Adrenal gland (tissue), 12 donors: ENCODE results near the gene STX8. TPM values are rescaled to one million over a fixed set of nuclear protein-coding genes. Genes with fewer than 3 reads are reported as not detected.
"Not testable (repeated sequence)": the region's sequence is repeated elsewhere in the genome, so short reads cannot be mapped to it uniquely, and the experiment has no call there.

Source experiments
- DNase-seq, 7 donors: peaks; one replicate each; pipeline ENCODE4 v3.0.0-alpha.2; 2019 to 2020
- H3K27ac ChIP-seq, 5 donors: fragments of 200-600 bp; sonication (generic) in 4 of 5; 1 replicate in 3 of 5; 2 replicates in 2 of 5; pipeline versions ENCODE4 v1.5.1 to v1.8.0; 2016 to 2020; ENCODE audit warnings: mild to moderate bottlenecking in 1 of 5
- H3K27me3 ChIP-seq: fragments of 200-600 bp; 2 replicates; pipeline ENCODE4 v1.8.0; 2021
- H3K36me3 ChIP-seq, 2 donors: fragments of 200-600 bp; replicated peaks in 1 of 2; 1 replicate in 1 of 2; 2 replicates in 1 of 2; pipeline versions ENCODE4 v1.5.1 to v1.8.0; 2018 to 2022
- H3K4me1 ChIP-seq, 2 donors: fragments of 200-600 bp; replicated peaks in 1 of 2; 1 replicate in 1 of 2; 2 replicates in 1 of 2; pipeline versions ENCODE4 v1.5.1 to v1.8.0; 2018 to 2021
- H3K4me3 ChIP-seq, 4 donors: fragments of 200-600 bp; sonication (generic) in 3 of 4; one replicate each; pipeline ENCODE4 v1.5.1; 2016 to 2018
- H3K9me3 ChIP-seq, 3 donors: fragments of 200-600 bp; sonication (generic) in 1 of 3; replicated peaks in 1 of 3; 1 replicate in 2 of 3; 2 replicates in 1 of 3; pipeline versions ENCODE4 v1.5.1 to v1.8.0; 2016 to 2021
- CTCF ChIP-seq, 6 experiments: fragments of 450-650 bp in 4 of 6; fragments of 200-600 bp in 2 of 6; sonication (generic) in 1 of 6; IDR thresholded peaks; 1 replicate in 5 of 6; 2 replicates in 1 of 6; pipeline versions ENCODE4 v1.5.1 to v1.8.0; 2016 to 2021; ENCODE audit warnings: antibody characterized with exemption in 6 of 6, mild to moderate bottlenecking in 2 of 6, moderate library complexity in 1 of 6
- POLR2A ChIP-seq, 2 donors: fragments of 450-650 bp; IDR thresholded peaks; one replicate each; pipeline ENCODE4 v1.6.1; 2017; ENCODE audit warnings: antibody characterized with exemption in 2 of 2, mild to moderate bottlenecking in 2 of 2, moderate library complexity in 1 of 2
- WGBS, 4 donors: extraction: QIAGEN DNeasy Blood & Tissue Kit in 2 of 4; methylation state at CpG; one replicate each; pipeline versions ENCODE4 v1.1.5 to v1.1.7; 2013 to 2017; 5-methylcytosine and 5-hydroxymethylcytosine counted together
- intact Hi-C, 2 donors: fragments of 100-400 bp; cut with DNase I; formaldehyde crosslinking; loops; one replicate each; pipeline versions ENCODE4 v1.14.1 to v1.15.0; 2022 to 2023
- polyA plus RNA-seq, 3 donors: library from polyadenylated mRNA; stranded (reverse); fragments of 200-250 nt in 2 of 3; fragments of 350-450 nt in 1 of 3; fragmentation: Illumina TruSeq in 1 of 3; extraction: RNeasy Lipid Tissue Mini Kit (QIAGEN cat#74804) in 1 of 3; gene quantifications; one replicate each; pipeline ENCODE4 v1.2.3, GENCODE V29; 2013 to 2014
- total RNA-seq, 9 donors: library from RNA; depleted of rRNA in 4 of 9; stranded (reverse); fragments of >200 nt in 4 of 9; fragments of 120-200 nt in 1 of 9; fragmentation: NEBNext Ultra II Directional in 1 of 9; extraction: Animal tissue kit (Norgen Biotek cat#: 25700) in 1 of 9; gene quantifications; one replicate each; pipeline versions ENCODE4 v1.1.0 to v1.2.4, GENCODE V29; 2013 to 2023
- donor health status: healthy with polysubstance abuse.
- donor health status: Bipolar disorder and iron deficiency.
- donor health status: DM: yes; HTN: yes; CAD: no.
- donor health status: DM: no; HTN: no; CAD: no.
- donor health status: DM: no; HTN: no; CAD: no.
- donor health status: DM: yes; HTN: yes; CAD: no.

The STX8 gene
- total and polyA plus RNA-seq, 12 donors = 21.9 to 94.1 (median 72.3) TPM

DNA sequence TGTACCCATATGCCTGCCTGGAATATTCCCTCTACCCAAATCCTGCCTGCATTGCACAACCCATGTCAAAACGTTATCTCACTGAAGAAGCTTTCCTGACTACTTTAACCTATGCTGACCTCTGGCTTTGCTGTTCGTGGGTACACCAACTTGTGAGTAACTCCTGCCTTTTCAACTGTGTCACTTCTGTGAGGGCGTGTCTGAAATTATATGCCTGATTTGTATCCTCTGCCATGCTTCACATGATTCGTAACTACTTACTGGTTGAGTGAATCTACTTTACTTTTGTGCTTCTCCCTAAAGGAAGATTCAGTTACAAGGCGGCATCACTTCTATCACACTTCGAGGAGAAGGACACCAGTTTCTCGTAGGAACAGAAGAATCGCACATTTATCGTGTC lies 36.4 kb upstream of the STX8 start:
- Histone ChIP-seq H3K4me1 (no peaks in the 10 kb centered on the region), H3K27ac (no peak overlapping the region), H3K4me3 (no peak overlapping the region), H3K27me3 (no peaks in the 10 kb centered on the region), H3K36me3 (no peaks in the 10 kb centered on the region), H3K9me3 (no peaks in the 10 kb centered on the region)
- intact Hi-C loops = no loop called here
- 52 to 64% (median 56%) methylated on average over 9 of the region's 9 CpGs for WGBS, 4 donors
- DNase-seq = no peak
- TF ChIP-seq CTCF (IDR thresholded peaks at IDR 0.05) = no peak
- no peak for TF ChIP-seq POLR2A (IDR thresholded peaks at IDR 0.05)

DNA sequence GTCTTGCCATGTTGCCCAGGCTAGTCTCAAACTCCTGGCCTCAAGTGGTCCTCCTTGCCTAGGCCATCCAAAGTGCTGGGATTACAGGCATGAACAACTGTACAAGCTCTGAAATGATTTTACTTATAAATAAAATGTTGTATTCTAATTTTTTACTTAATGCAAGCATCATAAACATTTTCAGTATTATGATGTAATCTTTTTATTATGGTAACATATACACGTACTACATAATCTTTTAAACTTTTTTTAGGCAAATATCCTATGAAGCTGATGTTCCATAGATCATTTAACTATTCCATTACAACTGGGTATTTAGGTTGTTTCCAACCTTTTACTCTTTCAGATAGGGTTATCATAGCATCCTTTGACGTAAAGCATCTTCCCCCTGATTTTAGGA lies 35.9 kb upstream of the STX8 start:
- Histone ChIP-seq H3K36me3 (no peaks in the 10 kb centered on the region), H3K4me3 (no peak overlapping the region), H3K27ac (no peak overlapping the region), H3K27me3 (no peaks in the 10 kb centered on the region), H3K4me1 (no peaks in the 10 kb centered on the region), H3K9me3 (no peaks in the 10 kb centered on the region)
- intact Hi-C loops = no loop called here
- DNase-seq = no peak
- 69 to 74% (median 70%) methylated on average over 2 of the region's 2 CpGs for WGBS, 4 donors
- no peak for TF ChIP-seq CTCF (IDR thresholded peaks at IDR 0.05)
- TF ChIP-seq POLR2A (IDR thresholded peaks at IDR 0.05) = no peak

GRCh38 chr17:9607058-9607457 lies 31.4 kb upstream of the STX8 start:
- not testable (repeated sequence) for H3K36me3 ChIP-seq, H3K27me3 ChIP-seq, H3K4me1 ChIP-seq, H3K27ac ChIP-seq, H3K9me3 ChIP-seq, H3K4me3 ChIP-seq, DNase-seq
- intact Hi-C loops = loop anchor here in 1 of 2 donors (10.0 kb wide), 1 partner anchor 58 kb away; no protein-coding TSS in a partner anchor
- 67 to 86% (median 69%) methylated on average over 5 of the region's 5 CpGs for WGBS, 4 donors

DNA sequence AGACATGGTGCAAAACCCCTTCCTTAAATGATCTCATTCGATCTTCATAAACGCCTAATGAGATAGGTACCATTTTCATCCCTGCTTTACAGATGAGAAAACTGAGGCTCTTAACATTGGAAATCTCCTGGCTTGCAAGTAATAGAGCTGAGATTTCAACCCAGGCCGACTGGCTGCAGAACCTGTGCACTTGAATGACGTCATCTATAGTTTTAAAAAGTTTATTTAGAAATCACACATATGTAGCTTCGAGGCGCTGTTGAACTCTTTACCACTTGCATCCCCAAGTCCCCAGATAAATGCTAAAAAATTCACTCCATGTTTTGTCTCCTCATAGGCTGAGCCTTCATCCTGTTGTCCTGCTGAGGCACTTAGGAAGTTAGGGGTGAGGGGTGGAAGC lies 30.8 kb upstream of the STX8 start:
- no peaks in the 10 kb centered on the region for H3K36me3 ChIP-seq

GRCh38 chr17:9604583-9604982 lies 29.0 kb upstream of the STX8 start:
- H3K4me3 ChIP-seq, H3K27ac ChIP-seq, H3K36me3 ChIP-seq, H3K9me3 ChIP-seq, H3K27me3 ChIP-seq, DNase-seq, H3K4me1 ChIP-seq: not testable (repeated sequence)
- intact Hi-C loops = loop anchor here in 1 of 2 donors (10.0 kb wide), 1 partner anchor 60 kb away; no protein-coding TSS in a partner anchor
- 80 to 87% (median 82%) methylated on average over 5 of the region's 5 CpGs for WGBS, 4 donors

More for the DNA sequence above, 30.8 kb upstream of the STX8 start:
- H3K9me3 ChIP-seq = no peaks in the 10 kb centered on the region
- intact Hi-C loops = loop anchor here in 1 of 2 donors (10.0 kb wide), 1 partner anchor 58 kb away; no protein-coding TSS in a partner anchor
- DNase-seq = no peak
- H3K4me1 ChIP-seq = no peaks in the 10 kb centered on the region
- no peak for TF ChIP-seq CTCF (IDR thresholded peaks at IDR 0.05)
- TF ChIP-seq POLR2A (IDR thresholded peaks at IDR 0.05) = no peak
- no peak overlapping the region for H3K27ac ChIP-seq
- 82 to 89% (median 84%) methylated on average over 6 of the region's 6 CpGs for WGBS, 4 donors
- H3K27me3 ChIP-seq = no peaks in the 10 kb centered on the region
- no peak overlapping the region for H3K4me3 ChIP-seq
